GM13977 (cell line): ENCODE results near the gene CD96.

Experiments used
- DNase-seq: peaks from one replicate; pipeline ENCODE4 v3.0.0; 2012; ENCODE audit warnings: low spot score
- CTCF ChIP-seq: IDR thresholded peaks from 2 replicates; pipeline ENCODE4 v1.5.1; 2012; ENCODE audit warnings: mild to moderate bottlenecking, control low read depth; ENCODE audit not compliant: insufficient read depth; ENCODE audit errors: extremely low read depth, missing control alignments
- in situ Hi-C: fragments of 300-500 bp; cut with MboI; formaldehyde crosslinking; loops from one replicate; pipeline ENCODE4 v1.12.0; 2022; ENCODE audit warnings: low sequenced_read_pairs, low pct_unique_long_range_greater_than_20kb, mixed read lengths, inconsistent platforms; ENCODE audit not compliant: unreplicated experiment

The CD96 gene

GRCh38 chr3:111538681-111539083 lies 3.3 kb upstream of the CD96 start:
- no peak for TF ChIP-seq CTCF
- in situ Hi-C loops, result no loop called here
- no peak for DNase-seq

DNA sequence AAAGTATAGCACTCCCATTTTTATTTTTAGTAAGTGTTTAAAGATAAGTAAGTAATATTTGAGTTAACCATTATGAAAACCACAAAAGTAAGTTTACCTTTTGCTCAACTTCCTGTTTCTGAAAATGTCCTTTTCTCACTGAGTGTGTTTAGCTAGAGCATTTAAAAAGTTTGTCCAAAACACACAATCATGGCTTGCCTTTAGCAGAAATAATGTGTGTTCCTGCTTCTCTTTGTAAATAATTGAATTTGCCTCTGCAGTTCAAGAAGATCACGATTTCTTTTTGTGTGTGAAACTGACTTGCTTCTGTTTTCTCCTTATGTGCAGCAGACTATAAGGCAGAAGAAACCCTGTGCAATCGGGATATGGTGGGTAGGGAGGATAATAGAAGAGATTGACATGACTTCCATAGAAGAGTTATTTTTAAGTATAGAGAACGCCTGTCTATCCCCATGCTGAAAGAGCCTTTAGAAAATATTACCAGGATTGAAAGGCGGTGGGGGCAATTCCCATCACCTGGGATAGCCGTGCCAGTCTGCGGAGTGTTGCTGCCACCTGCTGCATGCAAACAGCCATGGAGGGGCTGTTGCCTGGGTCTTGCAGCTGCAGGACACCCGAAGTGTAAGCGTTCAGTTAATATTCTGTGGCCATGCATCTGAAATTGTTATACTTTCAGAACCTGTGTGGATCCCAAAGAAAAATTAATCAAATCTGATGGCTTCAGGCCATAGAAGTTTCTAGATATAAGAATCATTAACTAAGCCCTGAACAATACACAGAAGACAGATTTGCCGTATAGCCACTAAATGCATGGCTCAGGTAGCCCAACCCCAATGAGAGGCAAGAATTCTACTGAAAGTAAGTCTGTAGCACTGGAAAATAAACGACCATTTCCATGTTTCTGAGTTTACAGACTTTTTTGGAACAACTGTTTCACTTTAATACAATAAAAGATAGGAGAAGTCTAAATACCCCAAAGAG lies 2.4 kb upstream of the CD96 start:
- peak; percentile 15 for DNase-seq
- in situ Hi-C loops, result no loop called here
- peak; percentile 84 for TF ChIP-seq CTCF

- in situ Hi-C loops, result no loop called here
- no peak for TF ChIP-seq CTCF
Measured at GRCh38 chr3:111541391-111541790, 606 bp upstream of the CD96 start.

DNA sequence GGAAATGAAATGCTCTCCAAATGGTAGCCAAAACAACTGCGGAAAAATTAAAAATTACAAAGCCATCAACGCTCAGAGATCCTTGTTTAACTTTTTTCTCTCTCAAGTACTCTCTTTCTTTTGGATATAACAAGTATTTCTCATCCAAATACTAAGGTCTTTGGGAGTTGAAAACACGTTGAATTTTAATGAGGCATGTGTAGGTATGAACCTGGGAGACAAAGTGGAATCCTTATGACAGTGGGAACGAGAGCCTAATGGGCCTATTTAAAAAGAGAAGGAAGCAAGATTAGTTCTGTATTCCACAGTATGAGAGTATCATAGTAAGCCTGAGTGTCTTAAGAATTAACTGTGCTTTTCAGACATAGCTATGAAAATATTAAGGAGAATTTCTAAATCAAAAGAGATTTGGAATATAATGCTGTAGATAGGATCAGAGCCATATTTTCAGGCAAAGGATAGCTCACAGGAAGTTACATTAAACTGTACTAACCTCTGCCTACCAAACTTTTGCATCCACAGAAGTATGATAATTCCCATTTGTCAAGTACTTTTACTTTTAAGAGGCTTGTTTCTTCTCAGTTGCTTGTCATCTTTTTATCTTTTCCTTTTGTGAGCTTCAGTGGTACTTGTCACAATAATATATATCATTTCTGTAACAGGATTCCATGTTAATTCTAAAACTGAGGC lies 759 bp downstream of the CD96 start:
- in situ Hi-C loops, result no loop called here
- DNase-seq, result no peak
- no peak for TF ChIP-seq CTCF

More at GRCh38 chr3:111541391-111541790, 606 bp upstream of the CD96 start:
- DNase-seq, result no peak

- in situ Hi-C loops, result no loop called here
- DNase-seq, result no peak
- TF ChIP-seq CTCF, result no peak
Measured at GRCh38 chr3:111545349-111545748, 3.4 kb downstream of the CD96 start.

GRCh38 chr3:111547631-111548030 lies 5.6 kb downstream of the CD96 start:
- no peak for TF ChIP-seq CTCF
- in situ Hi-C loops, result no loop called here
- peak; percentile 34 for DNase-seq
